Activated T-cell treated with anti-CD3 and anti-CD28 coated beads, Interleukin-2, amount 50 U/mL, for 72 hours (primary cell): ENCODE measurements around the gene RASSF1. TPM values are rescaled to one million over a fixed set of nuclear protein-coding genes. Genes with fewer than 3 reads are reported as not detected.

Experiments
- ATAC-seq, 2 donors: fragments of 150-1000 bp; cut with Tn5 transposase; replicated peaks in 1 of 2; 2 replicates each; pipeline ENCODE4 v1.10.0; 2021; ENCODE audit warnings: moderate library complexity in 2 of 2, mild to moderate bottlenecking in 1 of 2
- DNase-seq, 2 donors: peaks; one replicate each; pipeline ENCODE4 v3.0.0; 2021 to 2022; ENCODE audit warnings: mixed read lengths in 1 of 2
- H3K27ac Mint-ChIP-seq: one replicate; pipeline ENCODE4 v1.8.0; 2022; ENCODE audit warnings: mild to moderate bottlenecking, moderate library complexity, mixed read lengths
- H3K27me3 Mint-ChIP-seq: one replicate; pipeline ENCODE4 v1.8.0; 2022; ENCODE audit warnings: low read depth, mixed read lengths
- H3K36me3 Mint-ChIP-seq, 2 donors: one replicate each; pipeline ENCODE4 v1.8.0; 2022; ENCODE audit warnings: mixed read lengths in 2 of 2, mild to moderate bottlenecking in 1 of 2; ENCODE audit not compliant: insufficient read depth in 2 of 2
- H3K4me1 Mint-ChIP-seq: one replicate; pipeline ENCODE4 v1.8.0; 2022; ENCODE audit warnings: low read depth, mixed read lengths
- H3K4me3 Mint-ChIP-seq, 2 donors: one replicate each; pipeline ENCODE4 v1.8.0; 2022; ENCODE audit warnings: mild to moderate bottlenecking in 2 of 2, mixed read lengths in 2 of 2, moderate library complexity in 2 of 2
- H3K9me3 Mint-ChIP-seq, 2 donors: one replicate each; pipeline ENCODE4 v1.8.0; 2022; ENCODE audit warnings: mixed read lengths in 2 of 2
- total RNA-seq, 2 donors: library from RNA; stranded (reverse); gene quantifications; one replicate each; pipeline ENCODE4 v1.2.3, GENCODE V29; 2022

Gene RASSF1
- total RNA-seq, 2 donors from 2014 or later = 51.4 to 61.6 TPM

- H3K9me3 Mint-ChIP-seq = no peaks in the 10 kb centered on the region
- H3K4me3 Mint-ChIP-seq = peak within 1 kb of the TSS; percentile 79 to 87
- H3K36me3 Mint-ChIP-seq = peaks cover 0 to 7% of the 10 kb centered on the region in 2 donors
- peak; percentile 81 to 84 for DNase-seq
- peak within 1 kb of the TSS; percentile 48 for H3K27ac Mint-ChIP-seq
- no peaks in the 10 kb centered on the region for H3K27me3 Mint-ChIP-seq
- H3K4me1 Mint-ChIP-seq = peaks cover 51% of the 10 kb centered on the region
- ATAC-seq = peak; percentile 28 to 43
Observed at GRCh38 chr3:50345586-50346234, 5.1 kb upstream of the RASSF1 start, which contains the start of gene ZMYND10. TSS of gene ZMYND10 (minus strand) at chr3:50345732. CDS start at chr3:50345579, 153 bp downstream.

GRCh38 chr3:50345008-50345407 is 4.4 kb upstream of the RASSF1 start:
- Mint-ChIP-seq H3K27ac (no peak overlapping the region), H3K4me3 (peak overlapping the region; percentile 79 to 87), H3K4me1 (peaks cover 46% of the 10 kb centered on the region), H3K27me3 (no peaks in the 10 kb centered on the region), H3K36me3 (peaks cover 0 to 7% of the 10 kb centered on the region in 2 donors), H3K9me3 (no peaks in the 10 kb centered on the region)
- no peak for DNase-seq
- ATAC-seq = no peak

GRCh38 chr3:50342813-50343633 is 2.4 kb upstream of the RASSF1 start:
- peaks cover 8 to 13% of the 10 kb centered on the region in 2 donors for H3K36me3 Mint-ChIP-seq
- DNase-seq (no peak), ATAC-seq (no peak)
- H3K27me3 Mint-ChIP-seq = no peaks in the 10 kb centered on the region
- no peak overlapping the region for H3K27ac Mint-ChIP-seq
- peaks cover 54% of the 10 kb centered on the region for H3K4me1 Mint-ChIP-seq
- no peak overlapping the region for H3K4me3 Mint-ChIP-seq
- H3K9me3 Mint-ChIP-seq = no peaks in the 10 kb centered on the region

- Mint-ChIP-seq H3K9me3 (no peaks in the 10 kb centered on the region), H3K4me1 (peaks cover 48% of the 10 kb centered on the region), H3K4me3 (peak overlapping the region in 1 of 2 donors; percentile 86), H3K27ac (no peak overlapping the region), H3K27me3 (no peaks in the 10 kb centered on the region), H3K36me3 (peaks cover 8 to 12% of the 10 kb centered on the region in 2 donors)
- ATAC-seq (no peak), DNase-seq (no peak)
Observed at GRCh38 chr3:50341996-50342650, 1.5 kb upstream of the RASSF1 start.

- H3K4me1 Mint-ChIP-seq = peaks cover 46% of the 10 kb centered on the region
- peak overlapping the region; percentile 86 to 92 for H3K4me3 Mint-ChIP-seq
- H3K27ac Mint-ChIP-seq = no peak overlapping the region
- peaks cover 10 to 15% of the 10 kb centered on the region in 2 donors for H3K36me3 Mint-ChIP-seq
- H3K9me3 Mint-ChIP-seq = no peaks in the 10 kb centered on the region
- ATAC-seq = no peak
- no peak for DNase-seq
- H3K27me3 Mint-ChIP-seq = no peaks in the 10 kb centered on the region
Observed at GRCh38 chr3:50341537-50341936, 901 bp upstream of the RASSF1 start.

GRCh38 chr3:50340147-50340447 is 539 bp downstream of the RASSF1 start:
- Mint-ChIP-seq H3K9me3 (no peaks in the 10 kb centered on the region), H3K27me3 (no peaks in the 10 kb centered on the region), H3K4me3 (peak overlapping the region; percentile 86 to 92), H3K27ac (peak overlapping the region; percentile 97), H3K36me3 (peaks cover 16 to 20% of the 10 kb centered on the region in 2 donors), H3K4me1 (peaks cover 47% of the 10 kb centered on the region)
- DNase-seq = no peak
- ATAC-seq = no peak

- DNase-seq = no peak
- H3K4me3 Mint-ChIP-seq = peak overlapping the region; percentile 86 to 92
- peak overlapping the region; percentile 97 for H3K27ac Mint-ChIP-seq
- H3K4me1 Mint-ChIP-seq = peaks cover 52% of the 10 kb centered on the region
- H3K9me3 Mint-ChIP-seq = no peaks in the 10 kb centered on the region
- ATAC-seq = no peak
- H3K36me3 Mint-ChIP-seq = peaks cover 17 to 20% of the 10 kb centered on the region in 2 donors
- no peaks in the 10 kb centered on the region for H3K27me3 Mint-ChIP-seq
Observed at GRCh38 chr3:50339485-50340146, 1.0 kb downstream of the RASSF1 start.

GRCh38 chr3:50338965-50339364 is 1.7 kb downstream of the RASSF1 start:
- peak overlapping the region; percentile 86 to 92 for H3K4me3 Mint-ChIP-seq

GRCh38 chr3:50337175-50337861 is 3.3 kb downstream of the RASSF1 start:
- DNase-seq (peak; percentile 99), ATAC-seq (peak; percentile 75 to 84)
- Mint-ChIP-seq H3K27ac (peak overlapping the region; percentile 93), H3K4me3 (peak overlapping the region; percentile 86 to 92), H3K36me3 (peaks cover 18 to 23% of the 10 kb centered on the region in 2 donors), H3K27me3 (no peaks in the 10 kb centered on the region), H3K9me3 (no peaks in the 10 kb centered on the region), H3K4me1 (peaks cover 66% of the 10 kb centered on the region)

More at GRCh38 chr3:50338965-50339364, 1.7 kb downstream of the RASSF1 start:
- H3K9me3 Mint-ChIP-seq = no peaks in the 10 kb centered on the region
- H3K36me3 Mint-ChIP-seq = peaks cover 18 to 22% of the 10 kb centered on the region in 2 donors
- ATAC-seq (no peak), DNase-seq (no peak)
- H3K27ac Mint-ChIP-seq = peak overlapping the region; percentile 97
- peaks cover 59% of the 10 kb centered on the region for H3K4me1 Mint-ChIP-seq
- H3K27me3 Mint-ChIP-seq = no peaks in the 10 kb centered on the region

GRCh38 chr3:50336452-50337174 is 4.0 kb downstream of the RASSF1 start:
- Mint-ChIP-seq H3K27me3 (no peaks in the 10 kb centered on the region), H3K36me3 (peaks cover 19 to 23% of the 10 kb centered on the region in 2 donors), H3K4me1 (peaks cover 66% of the 10 kb centered on the region), H3K9me3 (no peaks in the 10 kb centered on the region), H3K4me3 (peak overlapping the region; percentile 86 to 92), H3K27ac (peak overlapping the region; percentile 92)
- peak; percentile 70 to 77 for DNase-seq
- ATAC-seq = peak; percentile 38 to 47

- Mint-ChIP-seq H3K27ac (peak overlapping the region; percentile 88), H3K9me3 (no peaks in the 10 kb centered on the region), H3K36me3 (peaks cover 23 to 25% of the 10 kb centered on the region in 2 donors), H3K27me3 (no peaks in the 10 kb centered on the region), H3K4me3 (peak overlapping the region; percentile 78 to 86), H3K4me1 (peaks cover 52% of the 10 kb centered on the region)
- DNase-seq = no peak
- ATAC-seq = no peak
Observed at GRCh38 chr3:50334339-50335075, 6.1 kb downstream of the RASSF1 start.
